HG03558 (cell line): ENCODE measurements around the gene PTK6.
"Not testable (repeated sequence)": the region's sequence is repeated elsewhere in the genome, so short reads cannot be mapped to it uniquely, and the experiment has no call there.

Source experiments
- ATAC-seq: cut with Tn5 transposase; IDR thresholded peaks from one replicate; pipeline ENCODE4 v1.9.1; 2021; ENCODE audit warnings: moderate number of reproducible peaks; ENCODE audit not compliant: unreplicated experiment; ENCODE audit errors: extremely low read depth

The PTK6 gene

GRCh38 chr20:63536997-63537524, at the start of gene PTK6:
TSS of gene PTK6 (minus strand) at chr20:63537376. CDS start at chr20:63537314, 62 bp downstream.
- ATAC-seq: no peak

- no peak for ATAC-seq
Observed at GRCh38 chr20:63586797-63587196, 49.6 kb upstream of the PTK6 start.

GRCh38 chr20:63585616-63586565, 48.7 kb upstream of the PTK6 start:
- no peak for ATAC-seq

- no peak for ATAC-seq
Observed at GRCh38 chr20:63582382-63583063, 45.3 kb upstream of the PTK6 start.

- no peak for ATAC-seq
Observed at GRCh38 chr20:63580796-63581461, 43.8 kb upstream of the PTK6 start.

GRCh38 chr20:63579017-63579694, 42.0 kb upstream of the PTK6 start:
- ATAC-seq: no peak

GRCh38 chr20:63578224-63579016, 41.2 kb upstream of the PTK6 start:
- no peak for ATAC-seq

- no peak for ATAC-seq
Observed at GRCh38 chr20:63577317-63577894, 40.2 kb upstream of the PTK6 start.

- no peak for ATAC-seq
Observed at GRCh38 chr20:63576311-63576710, 39.1 kb upstream of the PTK6 start.

GRCh38 chr20:63574829-63575743, 37.9 kb upstream of the PTK6 start:
- ATAC-seq: no peak

- no peak for ATAC-seq
Observed at GRCh38 chr20:63574156-63574828, 37.1 kb upstream of the PTK6 start, which contains the start of gene HELZ2. TSS of gene HELZ2 (minus strand) at chr20:63574239. CDS start at chr20:63572385, 1,854 bp downstream.

GRCh38 chr20:63573647-63574131, 36.5 kb upstream of the PTK6 start:
- no peak for ATAC-seq

- ATAC-seq: no peak
Observed at GRCh38 chr20:63572788-63573646, 35.8 kb upstream of the PTK6 start.

GRCh38 chr20:63572071-63572787, 35.1 kb upstream of the PTK6 start:
- no peak for ATAC-seq

- ATAC-seq: not testable (repeated sequence)
Observed at GRCh38 chr20:63571087-63571478, 33.9 kb upstream of the PTK6 start.
